A549 (cell line): ENCODE data around the gene SMG6. TPM values are rescaled to one million over a fixed set of nuclear protein-coding genes. Genes with fewer than 3 reads are reported as not detected.

Experiments
- ATAC-seq, 2 experiments: fragments of 200-7000 bp in 1 of 2; fragments of >200 bp in 1 of 2; cut with Nextera tagmentation in 1 of 2; cut with Tn5 transposase in 1 of 2; 3 replicates each; pipeline versions ENCODE4 v1.8.0 to v1.9.1; 2018 to 2020; ENCODE audit warnings: mild to moderate bottlenecking in 1 of 2, moderate library complexity in 1 of 2
- CTCF ChIA-PET: fragments of 300-600 bp; sonication (Branson Sonifier 250); formaldehyde crosslinking; extraction: SDS; loops from one replicate; lab custom pipeline; 2021; ENCODE audit warnings: antibody characterized with exemption, inconsistent platforms; lab: Yijun Ruan, JAX
- POLR2A ChIA-PET: fragments of 350-600 bp; formaldehyde crosslinking; extraction: SDS; loops from one replicate; lab custom pipeline; 2021; ENCODE audit warnings: antibody characterized with exemption, inconsistent platforms; lab: Yijun Ruan, JAX
- DNase-seq, 2 experiments: peaks; one replicate each; pipeline versions ENCODE4 v3.0.0 to v3.0.0-alpha.2; 2011 to 2016; ENCODE audit warnings: low read depth in 1 of 2, low spot score in 1 of 2
- FAIRE-seq: peaks from 2 replicates; lab custom pipeline; 2011; peaks lifted over from hg19 to GRCh38; lab: Jason Lieb, UNC
- H3K27ac ChIP-seq, 2 experiments: fragments of >200 bp; sonication (Bioruptor Twin); formaldehyde crosslinking; 3 replicates each; pipeline ENCODE4 v1.5.1; 2016 to 2017
- H3K4me1 ChIP-seq: fragments of >200 bp; sonication (Bioruptor Twin); formaldehyde crosslinking; 3 replicates; pipeline ENCODE4 v1.6.1; 2016
- H3K4me2 ChIP-seq: fragments of >200 bp; sonication (Bioruptor Twin); formaldehyde crosslinking; 3 replicates; pipeline ENCODE4 v1.6.1; 2016
- H3K4me3 ChIP-seq: fragments of >200 bp; sonication (Bioruptor Twin); formaldehyde crosslinking; 3 replicates; pipeline ENCODE4 v1.5.1; 2016
- H3K9me3 ChIP-seq: fragments of >200 bp; sonication (Bioruptor Twin); formaldehyde crosslinking; 3 replicates; pipeline ENCODE4 v1.6.1; 2016
- ATOH8 ChIP-seq: fragments of 250-450 bp; sonication (Bioruptor Pico); IDR thresholded peaks from 2 replicates; pipeline ENCODE4 v1.5.0; 2020; ENCODE audit warnings: low read depth, mild to moderate bottlenecking, moderate library complexity
- BCL3 ChIP-seq: fragments of >200 bp; sonication (Bioruptor Twin); formaldehyde crosslinking; IDR thresholded peaks from 3 replicates; pipeline ENCODE4 v1.6.1; 2016
- CBX2 ChIP-seq: fragments of 200-600 bp; sonication (generic); IDR thresholded peaks from 2 replicates; pipeline ENCODE4 v1.6.1; 2016; ENCODE audit warnings: low read depth, mild to moderate bottlenecking, borderline replicate concordance
- E2F6 ChIP-seq: IDR thresholded peaks from 2 replicates; pipeline ENCODE4 v1.6.1; 2012; ENCODE audit warnings: low read depth, borderline replicate concordance
- EHMT2 ChIP-seq: fragments of 200-600 bp; sonication (generic); IDR thresholded peaks from 2 replicates; pipeline ENCODE4 v1.6.1; 2016; ENCODE audit warnings: antibody characterized with exemption, low read depth, mild to moderate bottlenecking, moderate library complexity
- FOXS1 ChIP-seq: fragments of 250-450 bp; sonication (Bioruptor Pico); IDR thresholded peaks from 2 replicates; pipeline ENCODE4 v1.5.0; 2020; ENCODE audit warnings: mild to moderate bottlenecking, moderate library complexity
- HDAC2 ChIP-seq: fragments of 200-600 bp; sonication (generic); IDR thresholded peaks from 2 replicates; pipeline ENCODE4 v1.6.1; 2016
- HES2 ChIP-seq: fragments of >200 bp; sonication (Bioruptor Twin); formaldehyde crosslinking; IDR thresholded peaks from 2 replicates; pipeline ENCODE4 v1.6.1; 2016
- HMGXB4 ChIP-seq: fragments of 250-450 bp; sonication (Bioruptor Pico); IDR thresholded peaks from 2 replicates; pipeline ENCODE4 v1.5.0; 2021; ENCODE audit warnings: mild to moderate bottlenecking, moderate library complexity, borderline replicate concordance
- HOXB5 ChIP-seq: fragments of 250-450 bp; sonication (Bioruptor Pico); IDR thresholded peaks from 2 replicates; pipeline ENCODE4 v1.5.0; 2020; ENCODE audit warnings: mild to moderate bottlenecking, moderate library complexity
- MAFK ChIP-seq: fragments of 450-650 bp; IDR thresholded peaks from 2 replicates; pipeline ENCODE4 v1.6.1; 2014; ENCODE audit not compliant: partially characterized antibody
- MYC ChIP-seq: IDR thresholded peaks from 2 replicates; pipeline ENCODE4 v1.6.1; 2012; ENCODE audit warnings: mild to moderate bottlenecking, inconsistent platforms, low read length, improper control_type of control experiment, borderline replicate concordance
- NR3C1 ChIP-seq: fragments of >200 bp; sonication (Bioruptor Twin); formaldehyde crosslinking; IDR thresholded peaks from 3 replicates; pipeline ENCODE4 v1.6.1; 2017
- PHF8 ChIP-seq: fragments of 200-600 bp; sonication (generic); IDR thresholded peaks from 2 replicates; pipeline ENCODE4 v1.6.1; 2016; ENCODE audit warnings: low read depth, mild to moderate bottlenecking, antibody characterized with exemption, moderate library complexity, borderline replicate concordance
- RAD21 ChIP-seq, 2 experiments: fragments of >200 bp in 1 of 2; sonication (Bioruptor Twin) in 1 of 2; formaldehyde crosslinking in 1 of 2; IDR thresholded peaks in 1 of 2; conservative IDR thresholded peaks in 1 of 2; 2 replicates in 1 of 2; 3 replicates in 1 of 2; pipeline ENCODE4 v1.6.1; 2012 to 2018; ENCODE audit warnings: inconsistent platforms in 1 of 2
- RNF2 ChIP-seq: fragments of 200-600 bp; sonication (generic); IDR thresholded peaks from 2 replicates; pipeline ENCODE4 v1.6.1; 2016; ENCODE audit warnings: low read depth, mild to moderate bottlenecking, antibody characterized with exemption, moderate library complexity, borderline replicate concordance
- TP53 ChIP-seq: fragments of 250-450 bp; sonication (Bioruptor Pico); IDR thresholded peaks from 2 replicates; pipeline ENCODE4 v1.5.0; 2021; ENCODE audit warnings: mild to moderate bottlenecking, moderate library complexity
- WGBS: methylation state at CpG from one replicate; pipeline ENCODE4 v1.1.6; 2017; ENCODE audit errors: missing lambda C conversion rate; 5-methylcytosine and 5-hydroxymethylcytosine counted together
- polyA plus RNA-seq, 4 experiments: library from polyadenylated mRNA; depleted of rRNA in 3 of 4; stranded (reverse); fragments of >200 nt; fragmentation: RNase III in 1 of 4; extraction: RNeasy Plus Mini Kit Qiagen cat#74134 plus additional on column Dnase treatment in 1 of 4; gene quantifications; 2 replicates in 3 of 4; 3 replicates in 1 of 4; pipeline ENCODE4 v1.2.3, GENCODE V29; 2011 to 2017

Gene SMG6
- polyA plus RNA-seq, 2 of the 4 experiments (the other 2 are of a cell fraction): 4.7 to 17.0 TPM

GRCh38 chr17:2094891-2095535, 208.6 kb downstream of the SMG6 start:
- no peak overlapping the region for H3K27ac ChIP-seq
- WGBS: 85% methylated on average over 12 of the region's 12 CpGs

GRCh38 chr17:2093349-2093748, 210.2 kb downstream of the SMG6 start:
- no peak overlapping the region for H3K4me2 ChIP-seq
- no peak for FAIRE-seq
- TF ChIP-seq CBX2 (no peak), MYC (no peak), EHMT2 (no peak), E2F6 (no peak), HDAC2 (no peak), FOXS1 (CRISPR knock-in tag) (no peak), PHF8 (no peak), HMGXB4 (CRISPR knock-in tag) (no peak), MAFK (no peak), BCL3 (no peak), TP53 (CRISPR knock-in tag) (no peak), ATOH8 (CRISPR knock-in tag) (no peak), HES2 (no peak), RNF2 (no peak)
- CTCF ChIA-PET: interaction anchor here (1.0 to 4.3 kb wide), 9 partner anchors 10 to 189 kb away, joined by 3 to 21 read pairs (median 7); partner anchors contain the start of gene HIC1
- WGBS: 82% methylated on average over 5 of the region's 5 CpGs
- no peaks in the 10 kb centered on the region for H3K9me3 ChIP-seq
- no peak for DNase-seq
- no peak for ATAC-seq
- H3K27ac ChIP-seq: no peak overlapping the region
- POLR2A ChIA-PET: interaction anchor here (0.6 kb wide), 1 partner anchor 40 kb away, joined by 3 read pairs; no protein-coding TSS in a partner anchor
- no peak overlapping the region for H3K4me3 ChIP-seq
- no peaks in the 10 kb centered on the region for H3K4me1 ChIP-seq

More at GRCh38 chr17:2094891-2095535, 208.6 kb downstream of the SMG6 start:
- H3K4me3 ChIP-seq: no peak overlapping the region
- FAIRE-seq (no peak), ATAC-seq (peak; percentile 44 to 72; a peak in 4 of 6 replicates), DNase-seq (peak in 1 of 2 experiments; percentile 31)
- CTCF ChIA-PET: interaction anchor here (0.5 to 4.3 kb wide), 17 partner anchors 8 to 280 kb away, joined by 3 to 21 read pairs (median 5); partner anchors contain the start of gene HIC1
- POLR2A ChIA-PET: no interaction called here
- no peaks in the 10 kb centered on the region for H3K4me1 ChIP-seq
- no peak overlapping the region for H3K4me2 ChIP-seq
- H3K9me3 ChIP-seq: no peaks in the 10 kb centered on the region
- TF ChIP-seq RAD21 (conservative IDR thresholded peaks at IDR 0.05 in 1 of 2, IDR thresholded peaks at IDR 0.05 in 1 of 2): peak in 1 of 2 experiments; percentile 37; a peak in 1 of 5 replicates
- no peak for TF ChIP-seq NR3C1
- no peak for TF ChIP-seq HOXB5 (CRISPR knock-in tag)
- no peak for TF ChIP-seq TP53 (CRISPR knock-in tag)
- no peak for TF ChIP-seq MYC
